ENCODE data around the gene PHPT1. TPM values are rescaled to one million over a fixed set of nuclear protein-coding genes. Genes with fewer than 3 reads are reported as not detected.
A peak's percentile ranks its signal among the peaks of the same experiment; 100 is the strongest.

PHPT1 gene
- total and polyA plus RNA-seq, 2 of the 8 experiments (the other 6 are each of a cell fraction or from before 2014, with no cell fraction given): 109 to 226 TPM

DNA sequence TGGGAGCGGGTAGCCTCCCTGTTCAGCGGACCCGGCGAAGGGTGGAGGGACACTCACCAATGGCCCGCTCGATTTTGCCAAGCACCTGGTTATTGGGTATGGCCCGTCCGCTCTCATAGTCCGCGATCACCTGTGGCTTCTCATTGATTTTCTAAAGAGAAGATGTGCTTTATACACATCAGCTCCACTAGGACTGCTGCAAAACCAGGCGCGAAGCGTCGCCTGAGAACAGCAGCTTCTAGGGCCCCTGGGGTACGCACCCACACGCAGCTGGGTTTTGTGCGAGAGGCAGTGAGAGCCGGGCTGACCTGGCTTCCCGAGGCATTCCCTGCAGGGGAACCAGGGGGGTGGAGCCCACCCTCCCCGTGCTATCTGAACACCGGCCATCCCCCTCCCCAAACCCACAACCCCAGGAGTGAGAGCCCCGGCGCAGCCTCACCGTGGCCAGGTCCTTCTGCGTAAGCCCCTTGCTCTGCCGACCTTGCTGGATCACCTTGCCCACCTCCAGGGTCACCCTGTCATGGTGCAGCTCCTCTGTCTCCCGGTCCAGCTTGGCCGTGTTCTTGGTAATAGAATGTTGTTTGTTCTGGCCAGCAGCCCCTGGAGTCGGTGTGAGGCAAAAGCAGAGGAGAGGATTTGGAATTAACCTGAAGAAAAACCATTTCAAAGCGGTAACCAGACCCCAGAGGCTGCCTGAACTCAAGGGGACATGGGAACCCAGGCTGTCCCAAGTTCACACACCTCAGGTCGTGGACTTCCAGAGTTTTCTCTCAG is 13.8 kb downstream of the PHPT1 start:
- Histone ChIP-seq H2BK120ac (replicated peaks; ENCODE audit: low read depth, low read length) (no peak overlapping the region), H2AFZ (ENCODE audit: low read length) (no peak overlapping the region), H3K56ac (replicated peaks; ENCODE audit: insufficient read length, low read depth, low read length) (no peak overlapping the region), H3K18ac (ENCODE audit: extremely low read depth, low read length) (no peak overlapping the region), H3K14ac (ENCODE audit: insufficient read length) (no peak overlapping the region), H3K36me3 (ENCODE audit: control insufficient read depth in 2 of 4, insufficient read depth in 4 of 4, low read length in 3 of 4) (peaks cover 11 to 34% (median 27%) of the 10 kb centered on the region in 4 experiments), H2BK5ac (ENCODE audit: low read depth, low read length) (no peak overlapping the region), H3K9ac (replicated peaks in 1 of 4; ENCODE audit: extremely low read depth in 1 of 4, low read depth in 3 of 4, low read length in 3 of 4) (no peak overlapping the region), H4K91ac (replicated peaks; ENCODE audit: insufficient read length, low read length) (no peak overlapping the region), H3K23ac (ENCODE audit: insufficient read length) (no peak overlapping the region), H4K8ac (ENCODE audit: extremely low read depth, insufficient read depth, low read length) (peak overlapping the region; percentile 51; the same call in 1 of the 2 replicates), H3K79me1 (ENCODE audit: low read depth, low read length) (peaks cover 10% of the 10 kb centered on the region), H3K79me2 (ENCODE audit: control insufficient read depth in 1 of 2, insufficient read depth in 2 of 2, low read length in 2 of 2) (peaks cover 5 to 17% of the 10 kb centered on the region in 2 experiments; a peak in 3 of 4 replicates), H2BK20ac (ENCODE audit: low read length) (no peak overlapping the region), H3K4me3 (ENCODE audit: extremely low read depth in 1 of 4, insufficient read depth in 2 of 4, low read depth in 3 of 4, low read length in 4 of 4) (no peak overlapping the region), H4K5ac (ENCODE audit: insufficient read length, low read depth, low read length) (no peak overlapping the region), H3K9me3 (ENCODE audit: insufficient read depth in 2 of 2, low read depth in 1 of 2, low read length in 1 of 2) (peaks cover 7% of the 10 kb centered on the region in 2 experiments; a peak in 2 of 4 replicates), H3K4me2 (ENCODE audit: insufficient read depth in 1 of 2, low read depth in 2 of 2, low read length in 2 of 2) (no peak overlapping the region), H3K4ac (replicated peaks; ENCODE audit: insufficient read length, low read depth, low read length) (no peak overlapping the region), H4K20me1 (replicated peaks in 1 of 2; ENCODE audit: control insufficient read depth in 1 of 2, insufficient read depth in 2 of 2, low read length in 2 of 2) (peaks cover 7 to 38% of the 10 kb centered on the region in 2 experiments), H2AK5ac (ENCODE audit: low read depth, low read length) (no peak overlapping the region), H2BK12ac (ENCODE audit: low read depth, low read length) (no peak overlapping the region), H3K4me1 (replicated peaks in 1 of 4; ENCODE audit: control insufficient read depth in 3 of 4, insufficient read depth in 4 of 4, low read length in 3 of 4) (peaks cover 0 to 6% (median 5%) of the 10 kb centered on the region in 4 experiments; a peak in 5 of 7 replicates), H3K23me2 (ENCODE audit: low read depth, low read length) (peaks cover 5% of the 10 kb centered on the region; the same call in 1 of the 2 replicates), H3K27ac (ENCODE audit: low read depth, low read length) (no peak overlapping the region), H3K27me3 (replicated peaks in 1 of 4; ENCODE audit: control insufficient read depth in 3 of 4, extremely low read depth in 1 of 4, insufficient read depth in 3 of 4, low read length in 3 of 4) (no peaks in the 10 kb centered on the region), H2BK15ac (ENCODE audit: low read length) (no peak overlapping the region)
- WGBS, 2 experiments (ENCODE audit: extremely low coverage in 1 of 2, insufficient coverage in 1 of 2, insufficient read length in 1 of 2, insufficient replicate concordance in 2 of 2, low coverage in 1 of 2, low lambda C conversion rate in 2 of 2, missing lambda C conversion rate in 1 of 2): 93% methylated on average over 29 of the region's 31 CpGs; no CpG with 5 or more reads in 1 of the 2 experiments
- FAIRE-seq (no peak), DNase-seq (ENCODE audit: low read depth in 1 of 2, low spot score in 2 of 2) (no peak)
- POLR2A ChIA-PET (ENCODE audit: partially characterized antibody): interaction anchor here (0.9 to 16.2 kb wide), 5 partner anchors 12 to 75 kb away, joined by 3 to 248 read pairs (median 4); partner anchors contain the start of genes AJM1 and MAMDC4
- CTCF ChIA-PET (ENCODE audit: partially characterized antibody): interaction anchor here (1.0 to 2.5 kb wide), 7 partner anchors 13 to 86 kb away, joined by 3 to 8 read pairs (median 5); partner anchors contain the start of gene AJM1
- no peak for TF ChIP-seq SIX5 (IDR thresholded peaks at IDR 0.05; ENCODE audit: low read depth, low read length)
- TF ChIP-seq RNF2 (IDR thresholded peaks at IDR 0.05; ENCODE audit: borderline replicate concordance, low read depth, low read length, missing control alignments, poor library complexity, severe bottlenecking): no peak
- TF ChIP-seq TAF7 (optimal IDR thresholded peaks at IDR 0.05; ENCODE audit: borderline replicate concordance, low read depth, low read length): no peak
- TF ChIP-seq SIRT6 (IDR thresholded peaks at IDR 0.05; ENCODE audit: low read length): no peak
- no peak for TF ChIP-seq RXRA (IDR thresholded peaks at IDR 0.05; ENCODE audit: insufficient read depth, low read depth, low read length)
- TF ChIP-seq POLR2A (IDR thresholded peaks at IDR 0.05; ENCODE audit: control extremely low read depth in 1 of 2, low read depth in 2 of 2, low read length in 2 of 2): no peak
- no peak for TF ChIP-seq CBX5 (IDR thresholded peaks at IDR 0.05; ENCODE audit: low read depth, low read length)
- no peak for TF ChIP-seq RAD21 (IDR thresholded peaks at IDR 0.05 in 1 of 2, conservative IDR thresholded peaks at IDR 0.05 in 1 of 2; ENCODE audit: low read depth in 2 of 2, low read length in 2 of 2)
- no peak for TF ChIP-seq GTF2F1 (IDR thresholded peaks at IDR 0.05; ENCODE audit: borderline replicate concordance, low read depth, low read length)
- TF ChIP-seq ZNF274 (IDR thresholded peaks at IDR 0.05; ENCODE audit: borderline replicate concordance, extremely low read depth, low read length): no peak
- no peak for TF ChIP-seq JUND (IDR thresholded peaks at IDR 0.05; ENCODE audit: low read length)
- no peak for TF ChIP-seq TEAD4 (IDR thresholded peaks at IDR 0.05; ENCODE audit: low read depth, low read length)
